Esophagus mucosa (tissue), 1 donor: ENCODE data around the gene ANP32B. TPM values are rescaled to one million over a fixed set of nuclear protein-coding genes. Genes with fewer than 3 reads are reported as not detected.
"Not testable (repeated sequence)": the region's sequence is repeated elsewhere in the genome, so short reads cannot be mapped to it uniquely, and the experiment has no call there.

ENCODE experiments used
- ATAC-seq: fragments of 200-7000 bp; cut with Tn5 transposase; one replicate; pipeline ENCODE4 v1.9.1; 2020
- total RNA-seq: library from RNA; stranded (reverse); gene quantifications from one replicate; pipeline ENCODE4 v1.2.4, GENCODE V29; 2023
- donor health status: DM: yes; HTN: yes; CAD: no.

The ANP32B gene
- total RNA-seq, 1 donor from 2014 or later = 102 TPM

DNA sequence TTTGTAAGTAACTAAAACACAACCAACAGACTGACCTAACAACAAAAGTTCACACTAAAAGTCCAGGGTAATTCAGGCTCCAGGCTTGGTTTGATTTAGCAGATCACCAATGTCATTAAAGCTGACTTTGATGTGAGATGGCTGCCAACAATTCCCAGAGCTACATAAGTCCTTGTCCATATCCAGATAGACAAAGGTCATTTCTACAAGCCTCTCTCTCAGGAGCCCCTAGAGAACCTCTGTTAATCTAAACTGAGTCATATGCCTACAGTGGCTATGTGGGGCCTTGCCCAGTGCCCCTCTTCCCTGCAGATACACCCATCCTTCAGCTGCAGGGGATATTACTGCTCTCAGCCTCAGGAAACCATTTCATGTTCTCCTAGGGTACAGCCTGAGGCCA, 18.2 kb upstream of the ANP32B start:
- ATAC-seq = no peak

DNA sequence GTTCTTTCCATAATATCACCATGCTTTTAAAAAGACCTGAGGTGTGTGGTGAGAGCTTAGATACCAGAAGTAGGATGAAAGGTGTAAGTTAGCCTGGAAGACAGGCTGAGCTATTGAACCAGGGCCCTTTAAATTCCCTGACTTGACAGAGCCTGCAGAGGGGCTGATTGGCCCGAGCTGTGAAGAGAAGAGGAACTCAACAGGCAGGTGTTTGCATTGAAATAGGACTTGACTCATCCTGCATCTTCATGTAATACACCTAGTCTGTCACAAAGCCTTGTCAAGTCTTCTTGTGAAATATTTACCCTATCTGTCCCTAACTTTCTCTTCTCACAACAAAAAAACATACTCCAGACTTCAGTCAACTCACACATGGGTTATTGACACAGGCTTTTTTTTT, 16.6 kb upstream of the ANP32B start:
- peak; percentile 36 for ATAC-seq

DNA sequence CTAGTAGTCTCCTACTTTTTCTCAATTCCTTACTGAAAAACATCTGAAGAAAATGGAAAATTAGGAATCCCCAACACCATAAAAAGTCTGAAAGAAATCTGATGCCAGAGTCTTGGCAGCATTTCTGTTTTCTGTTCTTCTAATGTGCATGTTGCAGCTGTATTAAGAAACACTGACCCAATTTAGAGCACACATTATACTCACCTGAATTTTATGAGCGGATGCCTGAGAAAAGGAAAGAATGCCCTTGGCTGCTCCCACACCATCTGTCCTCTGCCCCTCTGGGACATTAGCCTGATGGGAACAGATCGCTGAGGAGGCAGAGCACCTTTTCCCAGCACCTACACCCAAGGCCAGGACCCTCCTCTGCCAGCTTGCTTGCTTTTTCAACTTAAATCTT, 14.1 kb upstream of the ANP32B start:
- no peak for ATAC-seq

- no peak for ATAC-seq
Observed at GRCh38 chr9:97970165-97970564, 13.0 kb upstream of the ANP32B start.

DNA sequence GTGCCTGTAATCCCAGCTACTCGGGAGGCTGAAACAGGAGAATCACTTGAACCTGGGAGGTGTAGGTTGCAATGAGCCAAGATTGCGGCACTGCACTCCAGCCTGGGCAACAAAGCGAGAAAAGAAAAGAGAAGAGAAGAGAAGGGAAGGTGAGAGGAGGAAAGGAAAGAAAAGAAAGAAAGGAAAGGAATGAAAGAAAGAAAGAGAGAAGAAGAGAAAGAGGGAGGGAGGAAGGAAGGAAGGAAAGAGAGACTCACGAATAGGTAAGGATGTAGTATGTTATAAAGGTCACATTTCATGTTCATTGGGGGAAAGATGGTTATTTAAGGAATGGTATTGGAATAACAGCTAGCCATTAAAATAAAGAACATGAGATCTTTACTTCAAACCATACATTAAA, 10.4 kb upstream of the ANP32B start:
- ATAC-seq = no peak

- ATAC-seq = no peak
Observed at GRCh38 chr9:97975376-97975775, 7.8 kb upstream of the ANP32B start.

DNA sequence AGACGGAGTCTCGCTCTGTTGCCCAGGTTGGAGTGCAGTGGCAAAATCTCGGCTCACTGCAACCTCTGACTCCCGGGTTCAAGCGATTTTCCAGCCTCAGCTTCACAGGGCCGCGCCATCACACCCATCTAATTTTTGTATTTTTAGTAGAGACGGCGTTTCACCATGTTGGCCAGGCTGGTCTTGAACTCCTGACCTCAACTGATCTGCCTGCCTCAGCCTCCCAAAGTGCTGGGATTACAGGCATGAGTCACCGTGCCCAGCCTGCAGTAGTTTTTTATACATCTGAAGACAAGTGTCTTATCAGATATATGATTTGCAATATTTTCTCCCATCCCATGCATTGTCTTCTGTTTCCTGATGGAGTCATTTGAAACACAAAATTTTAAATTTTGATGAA, 6.5 kb upstream of the ANP32B start:
- ATAC-seq = not testable (repeated sequence)

GRCh38 chr9:97978371-97979130, 4.6 kb upstream of the ANP32B start:
- no peak for ATAC-seq

DNA sequence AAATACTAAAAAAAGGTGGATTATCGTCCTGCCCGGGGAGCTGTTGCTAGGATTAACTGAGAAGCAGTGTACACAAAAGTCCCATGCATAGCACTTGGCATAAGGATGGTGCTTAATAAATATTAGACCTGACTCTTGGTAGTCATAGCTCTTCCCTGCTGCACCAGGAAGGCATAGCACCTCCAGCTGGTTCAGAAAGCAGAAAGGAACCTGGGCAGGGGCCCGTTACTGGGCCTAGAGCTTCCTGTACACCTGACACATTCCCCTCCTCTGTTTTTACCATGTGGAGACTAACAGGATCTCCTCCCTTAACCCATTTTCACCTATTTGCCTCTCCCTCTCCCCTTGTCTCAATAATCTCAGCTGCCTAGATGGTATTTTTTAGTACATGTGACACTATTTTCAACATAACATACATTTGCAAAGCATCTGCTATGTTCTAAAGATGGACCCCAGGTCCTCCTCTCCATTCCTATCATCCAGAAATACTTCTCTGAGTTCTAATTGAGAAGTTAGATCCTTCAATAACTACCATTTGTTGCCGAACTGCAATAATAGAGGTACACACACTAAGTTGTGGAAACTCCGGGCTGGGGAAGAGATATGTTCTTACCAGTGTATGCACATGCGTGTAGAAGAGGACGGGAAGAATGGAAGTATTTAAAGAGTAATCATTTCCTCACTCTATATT, 3.2 kb upstream of the ANP32B start:
- no peak for ATAC-seq

- no peak for ATAC-seq
Observed at GRCh38 chr9:97980479-97980803, 2.7 kb upstream of the ANP32B start.

DNA sequence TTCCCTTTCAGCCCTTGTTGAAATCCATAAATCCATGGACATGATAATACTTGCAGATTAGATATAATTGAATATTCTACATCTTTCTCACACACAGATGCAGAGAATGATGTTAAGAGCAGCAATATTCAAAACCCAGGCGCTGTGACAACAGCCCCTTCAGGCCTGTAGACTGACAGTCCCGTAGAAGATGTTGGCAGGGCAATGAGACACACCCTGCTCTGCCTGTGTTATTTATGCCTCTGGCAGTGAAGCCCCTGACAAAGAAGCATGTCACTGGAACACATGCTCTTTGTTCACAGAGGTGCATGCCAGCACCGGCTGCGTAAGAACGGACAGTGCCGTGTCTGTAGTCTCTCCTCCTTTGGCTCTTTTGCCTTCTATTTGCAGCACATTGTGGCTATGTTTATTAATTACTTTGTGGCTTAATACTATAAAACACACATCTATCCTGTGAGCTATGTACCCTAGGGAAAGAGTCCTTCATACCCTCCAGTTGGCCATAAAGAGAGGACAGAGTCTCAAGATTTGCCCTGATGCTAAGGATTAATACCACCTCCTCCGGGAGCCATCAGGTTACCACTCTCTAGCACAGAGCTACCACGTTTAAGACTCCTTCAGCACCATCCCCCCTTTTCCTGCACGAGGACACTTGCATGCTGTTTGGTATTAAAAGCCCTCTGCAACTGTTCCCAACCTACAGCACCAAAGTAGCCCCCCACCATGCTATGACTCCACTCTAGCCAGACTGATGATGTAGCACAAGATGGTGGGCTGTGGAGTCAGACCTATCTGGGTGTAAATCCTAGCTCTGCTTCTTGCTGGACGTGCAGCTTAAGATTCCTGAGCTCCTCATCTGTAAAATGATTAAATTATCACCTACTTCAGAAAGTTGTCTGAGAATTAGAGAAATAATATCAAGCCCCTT, 2.0 kb upstream of the ANP32B start:
- ATAC-seq = no peak

GRCh38 chr9:97981846-97982682, 1.1 kb upstream of the ANP32B start:
- no peak for ATAC-seq

GRCh38 chr9:97983589-97984187, 547 bp downstream of the ANP32B start:
- ATAC-seq = peak; percentile 26

GRCh38 chr9:97984188-97985057, 1.3 kb downstream of the ANP32B start:
- peak; percentile 42 for ATAC-seq

DNA sequence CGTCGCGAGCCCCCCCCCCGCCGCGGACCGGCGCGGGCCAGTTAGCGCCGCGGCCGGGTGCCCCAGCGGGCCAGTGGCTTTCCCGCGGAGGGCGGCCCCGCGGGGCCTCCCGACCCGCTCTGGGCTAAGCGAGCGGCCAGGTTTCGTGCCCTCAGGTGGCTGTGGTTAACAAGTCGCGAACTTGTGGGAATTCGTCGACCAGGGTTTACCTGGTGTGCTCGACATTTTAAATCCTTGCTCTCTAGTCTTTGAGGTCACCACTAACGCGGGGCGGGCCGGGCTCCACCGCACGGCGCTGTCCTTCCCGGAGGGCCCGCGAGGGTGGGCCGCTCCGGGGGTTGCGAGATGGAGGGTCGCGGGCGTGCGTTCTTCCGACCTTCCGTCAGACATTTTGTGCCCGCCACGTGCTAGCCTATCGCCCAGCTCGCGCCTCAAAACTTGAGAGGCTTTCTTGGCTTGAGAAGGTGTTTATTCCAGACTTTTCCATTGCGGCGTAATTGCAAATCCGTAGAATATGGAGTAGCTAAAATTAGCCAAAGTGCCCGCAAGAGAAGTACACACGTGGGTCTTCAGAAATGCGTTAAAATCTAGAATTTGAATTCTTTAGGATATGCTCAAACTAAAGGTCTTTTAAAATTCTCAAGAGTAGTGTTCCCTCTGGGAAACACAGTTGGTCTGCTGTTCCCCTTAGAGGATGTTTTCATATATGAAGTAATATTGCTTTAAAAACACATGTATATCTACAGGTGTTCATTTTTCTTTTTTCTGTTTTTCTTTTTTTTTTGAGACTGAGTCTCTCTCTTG, 2.1 kb downstream of the ANP32B start:
- peak; percentile 1 for ATAC-seq

DNA sequence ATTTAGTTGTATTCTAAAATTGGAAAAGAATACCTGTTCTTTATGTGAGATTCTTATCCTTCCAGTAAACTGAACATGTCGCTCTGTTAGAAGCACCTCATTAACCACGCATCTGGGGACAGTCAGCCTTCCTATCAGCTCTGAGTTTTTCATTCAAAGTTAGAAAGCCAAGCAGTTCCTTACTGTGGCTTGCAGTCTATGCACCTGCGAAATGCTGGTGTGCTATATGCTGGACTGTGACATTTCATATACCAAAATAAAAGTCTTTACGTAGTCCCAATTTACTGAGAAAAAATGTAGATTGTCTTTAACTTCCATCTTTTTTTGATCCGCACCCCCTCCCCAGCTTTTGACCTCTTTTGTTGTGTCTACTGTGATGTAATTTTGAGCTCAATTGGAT, 4.3 kb downstream of the ANP32B start:
- no peak for ATAC-seq

DNA sequence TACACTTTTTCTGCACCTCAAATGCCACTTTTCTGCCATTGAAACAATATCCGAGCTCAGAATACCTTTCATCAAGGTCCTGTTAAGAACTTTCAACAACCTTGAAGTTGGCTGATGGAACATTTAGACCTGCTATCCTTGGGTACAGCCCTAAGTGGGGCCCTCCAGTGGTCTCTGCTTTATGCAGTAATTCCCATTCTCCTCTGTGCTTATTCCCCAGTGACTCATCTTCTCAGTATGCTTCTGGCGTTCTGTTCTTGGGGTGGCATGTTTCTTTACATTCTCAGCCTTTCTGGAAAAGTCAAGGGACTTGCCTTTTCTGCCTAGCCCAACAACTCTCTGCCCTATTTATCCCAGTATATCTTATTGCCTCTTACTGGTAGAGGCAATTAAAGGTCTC, 7.1 kb downstream of the ANP32B start:
- ATAC-seq = no peak

DNA sequence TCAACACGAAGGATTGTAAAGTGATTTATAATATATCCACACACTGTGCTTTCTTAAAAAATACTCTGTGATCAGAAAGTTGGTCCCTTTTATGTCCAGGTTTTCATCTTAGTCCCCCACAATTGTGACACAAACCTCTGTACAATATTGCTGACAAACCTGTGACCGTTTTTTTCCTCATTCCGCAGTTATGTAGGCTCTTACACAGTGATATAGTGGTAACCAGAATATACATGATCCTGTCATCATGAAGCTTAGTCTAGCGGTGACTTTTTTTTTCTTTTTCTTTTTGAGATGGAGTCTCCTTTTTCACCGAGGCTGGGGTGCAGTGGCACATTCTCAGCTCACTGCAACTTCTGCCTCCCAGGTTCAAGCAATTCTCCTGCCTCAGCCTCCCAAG, 8.7 kb downstream of the ANP32B start:
- no peak for ATAC-seq

GRCh38 chr9:97992219-97992618, 9.1 kb downstream of the ANP32B start:
- ATAC-seq = no peak

- ATAC-seq = no peak
Observed at GRCh38 chr9:97993000-97993399, 9.9 kb downstream of the ANP32B start.
